Liver (tissue), 9 donors: ENCODE data around the gene RAD51AP1. TPM values are rescaled to one million over a fixed set of nuclear protein-coding genes. Genes with fewer than 3 reads are reported as not detected.

ENCODE experiments used
- DNase-seq: peaks from one replicate; pipeline ENCODE4 v3.0.0-alpha.2; 2017; ENCODE audit warnings: low spot score
- H3K27ac ChIP-seq, 2 donors: one replicate each; pipeline ENCODE4 v1.7.0; 2013; ENCODE audit warnings: inconsistent platforms in 2 of 2, low read length in 2 of 2, control low read depth in 1 of 2, low read depth in 1 of 2, mild to moderate bottlenecking in 1 of 2
- H3K27me3 ChIP-seq, 4 donors: one replicate each; pipeline versions ENCODE4 v1.6.1 to v1.7.0; 2013; ENCODE audit warnings: low read length in 3 of 4, inconsistent platforms in 1 of 4, mild to moderate bottlenecking in 1 of 4, moderate library complexity in 1 of 4; ENCODE audit not compliant: control insufficient read depth in 4 of 4, insufficient read depth in 4 of 4
- H3K36me3 ChIP-seq, 4 donors: one replicate each; pipeline versions ENCODE4 v1.6.1 to v1.7.0; 2013; ENCODE audit warnings: low read length in 3 of 4, mild to moderate bottlenecking in 3 of 4, low read depth in 1 of 4, moderate library complexity in 1 of 4; ENCODE audit not compliant: control insufficient read depth in 4 of 4, insufficient read depth in 3 of 4
- H3K4me1 ChIP-seq, 4 donors: one replicate each; pipeline versions ENCODE4 v1.6.1 to v1.7.0; 2013; ENCODE audit warnings: low read length in 3 of 4, mild to moderate bottlenecking in 3 of 4, moderate library complexity in 1 of 4; ENCODE audit not compliant: control insufficient read depth in 4 of 4, insufficient read depth in 4 of 4
- H3K4me3 ChIP-seq, 3 donors: one replicate each; pipeline versions ENCODE4 v1.6.1 to v1.7.0; 2013; ENCODE audit warnings: low read length in 3 of 3, control low read depth in 1 of 3, low read depth in 1 of 3, mild to moderate bottlenecking in 1 of 3
- H3K9ac ChIP-seq, 2 donors: one replicate each; pipeline ENCODE4 v1.7.0; 2013; ENCODE audit warnings: low read length in 2 of 2, mild to moderate bottlenecking in 2 of 2, moderate library complexity in 2 of 2, control low read depth in 1 of 2, low read depth in 1 of 2
- H3K9me3 ChIP-seq, 4 donors: one replicate each; pipeline versions ENCODE4 v1.6.1 to v1.7.0; 2013; ENCODE audit warnings: low read length in 3 of 4; ENCODE audit not compliant: control insufficient read depth in 4 of 4
- HNF4A ChIP-seq, 2 donors: conservative IDR thresholded peaks; 2 replicates each; pipeline ENCODE4 v1.6.1; 2016; ENCODE audit warnings: antibody characterized with exemption in 2 of 2, mild to moderate bottlenecking in 2 of 2
- JUND ChIP-seq, 2 donors: IDR thresholded peaks; 2 replicates each; pipeline ENCODE4 v1.6.1; 2016; ENCODE audit warnings: antibody characterized with exemption in 2 of 2
- MAX ChIP-seq: IDR thresholded peaks from 2 replicates; pipeline ENCODE4 v1.6.1; 2016; ENCODE audit warnings: antibody characterized with exemption
- NR2F2 ChIP-seq: IDR thresholded peaks from 2 replicates; pipeline ENCODE4 v1.6.1; 2016; ENCODE audit warnings: antibody characterized with exemption
- RAD21 ChIP-seq, 2 donors: IDR thresholded peaks; 2 replicates each; pipeline ENCODE4 v1.6.1; 2016; ENCODE audit warnings: antibody characterized with exemption in 2 of 2, mild to moderate bottlenecking in 2 of 2
- SP1 ChIP-seq: IDR thresholded peaks from 2 replicates; pipeline ENCODE4 v1.6.1; 2018; ENCODE audit warnings: antibody characterized with exemption, mild to moderate bottlenecking
- TAF1 ChIP-seq: conservative IDR thresholded peaks from 2 replicates; pipeline ENCODE4 v1.6.1; 2016; ENCODE audit warnings: antibody characterized with exemption, mild to moderate bottlenecking
- WGBS: extraction: QIAGEN DNeasy Blood & Tissue Kit; methylation state at CpG from one replicate; pipeline ENCODE4 v1.1.7; 2013; 5-methylcytosine and 5-hydroxymethylcytosine counted together
- polyA plus RNA-seq, 2 donors: library from polyadenylated mRNA; stranded (reverse) in 1 of 2; unstranded in 1 of 2; fragments of 200-250 nt in 1 of 2; fragments of >200 nt in 1 of 2; fragmentation: Nextera tagmentation in 1 of 2; extraction: Ambion mirVana in 1 of 2; gene quantifications; one replicate each; pipeline versions ENCODE4 v1.2.1 to v1.2.3, GENCODE V29; 2013 to 2015
- total RNA-seq, 2 donors: library from RNA; depleted of rRNA; stranded (reverse); fragments of >200 nt; gene quantifications; one replicate each; pipeline ENCODE4 v1.2.3, GENCODE V29; 2014
- TF ChIP-seq, protein P1 (sequence below): IDR thresholded peaks from 2 replicates; pipeline ENCODE4 v1.6.1; 2016; ENCODE audit warnings: antibody characterized with exemption
- TF ChIP-seq, protein P2 (sequence below): fragments of 150-350 bp; IDR thresholded peaks from 2 replicates; pipeline ENCODE4 v1.5.1; 2017; ENCODE audit warnings: improper control_type of control experiment, low read depth, low read length; ENCODE audit not compliant: missing input control
- donor health status: healthy.
- donor health status: healthy.
- donor health status: healthy.
- donor health status: healthy.
- donor health status: healthy.

RAD51AP1 gene
- total and polyA plus RNA-seq, 4 donors, result 0.50 to 14.9 (median 1.3) TPM

GRCh38 chr12:4607056-4607455, 68.4 kb downstream of the RAD51AP1 start:
- Histone ChIP-seq H3K9ac (no peak overlapping the region), H3K27ac (no peak overlapping the region), H3K4me3 (no peak overlapping the region), H3K4me1 (no peaks in the 10 kb centered on the region), H3K9me3 (no peaks in the 10 kb centered on the region), H3K36me3 (peaks cover 3 to 16% (median 12%) of the 10 kb centered on the region in 4 donors), H3K27me3 (no peaks in the 10 kb centered on the region)
- 94% methylated on average over 3 of the region's 3 CpGs for WGBS
- no peak for DNase-seq
- TF ChIP-seq SP1, result no peak
- no peak for TF ChIP-seq HNF4A (conservative IDR thresholded peaks at IDR 0.05)
- no peak for TF ChIP-seq NR2F2

- H3K4me1 ChIP-seq, result no peaks in the 10 kb centered on the region
- no peak overlapping the region for H3K27ac ChIP-seq
- H3K36me3 ChIP-seq, result peaks cover 6 to 33% (median 23%) of the 10 kb centered on the region in 4 donors
- TF ChIP-seq, protein P1, sequence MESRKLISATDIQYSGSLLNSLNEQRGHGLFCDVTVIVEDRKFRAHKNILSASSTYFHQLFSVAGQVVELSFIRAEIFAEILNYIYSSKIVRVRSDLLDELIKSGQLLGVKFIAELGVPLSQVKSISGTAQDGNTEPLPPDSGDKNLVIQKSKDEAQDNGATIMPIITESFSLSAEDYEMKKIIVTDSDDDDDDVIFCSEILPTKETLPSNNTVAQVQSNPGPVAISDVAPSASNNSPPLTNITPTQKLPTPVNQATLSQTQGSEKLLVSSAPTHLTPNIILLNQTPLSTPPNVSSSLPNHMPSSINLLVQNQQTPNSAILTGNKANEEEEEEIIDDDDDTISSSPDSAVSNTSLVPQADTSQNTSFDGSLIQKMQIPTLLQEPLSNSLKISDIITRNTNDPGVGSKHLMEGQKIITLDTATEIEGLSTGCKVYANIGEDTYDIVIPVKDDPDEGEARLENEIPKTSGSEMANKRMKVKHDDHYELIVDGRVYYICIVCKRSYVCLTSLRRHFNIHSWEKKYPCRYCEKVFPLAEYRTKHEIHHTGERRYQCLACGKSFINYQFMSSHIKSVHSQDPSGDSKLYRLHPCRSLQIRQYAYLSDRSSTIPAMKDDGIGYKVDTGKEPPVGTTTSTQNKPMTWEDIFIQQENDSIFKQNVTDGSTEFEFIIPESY, result no peak
- no peak for TF ChIP-seq TAF1
- TF ChIP-seq MAX, result no peak
- no peak for TF ChIP-seq RAD21 (IDR thresholded peaks at IDR 0.05)
- TF ChIP-seq, protein P2, sequence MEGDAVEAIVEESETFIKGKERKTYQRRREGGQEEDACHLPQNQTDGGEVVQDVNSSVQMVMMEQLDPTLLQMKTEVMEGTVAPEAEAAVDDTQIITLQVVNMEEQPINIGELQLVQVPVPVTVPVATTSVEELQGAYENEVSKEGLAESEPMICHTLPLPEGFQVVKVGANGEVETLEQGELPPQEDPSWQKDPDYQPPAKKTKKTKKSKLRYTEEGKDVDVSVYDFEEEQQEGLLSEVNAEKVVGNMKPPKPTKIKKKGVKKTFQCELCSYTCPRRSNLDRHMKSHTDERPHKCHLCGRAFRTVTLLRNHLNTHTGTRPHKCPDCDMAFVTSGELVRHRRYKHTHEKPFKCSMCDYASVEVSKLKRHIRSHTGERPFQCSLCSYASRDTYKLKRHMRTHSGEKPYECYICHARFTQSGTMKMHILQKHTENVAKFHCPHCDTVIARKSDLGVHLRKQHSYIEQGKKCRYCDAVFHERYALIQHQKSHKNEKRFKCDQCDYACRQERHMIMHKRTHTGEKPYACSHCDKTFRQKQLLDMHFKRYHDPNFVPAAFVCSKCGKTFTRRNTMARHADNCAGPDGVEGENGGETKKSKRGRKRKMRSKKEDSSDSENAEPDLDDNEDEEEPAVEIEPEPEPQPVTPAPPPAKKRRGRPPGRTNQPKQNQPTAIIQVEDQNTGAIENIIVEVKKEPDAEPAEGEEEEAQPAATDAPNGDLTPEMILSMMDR, result no peak
- no peak for TF ChIP-seq JUND (IDR thresholded peaks at IDR 0.05)
- no peak for DNase-seq
- H3K27me3 ChIP-seq, result no peaks in the 10 kb centered on the region
- 91% methylated on average over 9 of the region's 9 CpGs for WGBS
- no peaks in the 10 kb centered on the region for H3K9me3 ChIP-seq
- no peak overlapping the region for H3K4me3 ChIP-seq
- no peak overlapping the region for H3K9ac ChIP-seq
Measured at GRCh38 chr12:4609071-4609470, 70.4 kb downstream of the RAD51AP1 start.

Other genes with a start within 250 kb of the RAD51AP1 start
- 1 to 10 TPM; 1.1 to 3.3 TPM for gene TIGAR, start 217.7 kb upstream of the RAD51AP1 start, total RNA-seq
- gene TIGAR, start 217.7 kb upstream of the RAD51AP1 start, polyA plus RNA-seq, result 1 to 10 TPM in 1 of 2 donors, under 1 TPM in 1; 0.56 to 3.0 TPM
- under 1 TPM in 1 of 2 donors, not detected in 1; 0.47 TPM for gene FGF23, start 159.2 kb upstream of the RAD51AP1 start, total RNA-seq
- gene FGF23, start 159.2 kb upstream of the RAD51AP1 start, polyA plus RNA-seq, result under 1 TPM; 0.10 to 0.83 TPM
- not detected for gene FGF6, start 93.1 kb upstream of the RAD51AP1 start, total RNA-seq
- gene FGF6, start 93.1 kb upstream of the RAD51AP1 start, polyA plus RNA-seq, result not detected
- gene DYRK4, start 23.3 kb downstream of the RAD51AP1 start, total RNA-seq, result 10 to 100 TPM; 12.0 to 20.3 TPM
- gene DYRK4, start 23.3 kb downstream of the RAD51AP1 start, polyA plus RNA-seq, result 10 to 100 TPM; 13.9 to 15.0 TPM
- gene AKAP3, start 110.2 kb downstream of the RAD51AP1 start, total RNA-seq, result 1 to 10 TPM; 1.6 to 2.0 TPM
- under 1 TPM; 0.21 to 0.51 TPM for gene AKAP3, start 110.2 kb downstream of the RAD51AP1 start, polyA plus RNA-seq
- 10 to 100 TPM; 21.4 to 55.6 TPM for gene NDUFA9, start 110.2 kb downstream of the RAD51AP1 start, total RNA-seq
- gene NDUFA9, start 110.2 kb downstream of the RAD51AP1 start, polyA plus RNA-seq, result 100 to 1,000 TPM in 1 of 2 donors, 10 to 100 TPM in 1; 57.7 to 132 TPM
- gene GALNT8, start 181.5 kb downstream of the RAD51AP1 start, total RNA-seq, result under 1 TPM; 0.19 to 0.25 TPM
- gene GALNT8, start 181.5 kb downstream of the RAD51AP1 start, polyA plus RNA-seq, result under 1 TPM in 1 of 2 donors, not detected in 1; 0.03 TPM